Retina (tissue), 1 donor: ENCODE measurements around the gene BTBD17.

Source experiments
- DNase-seq: peaks from one replicate; pipeline ENCODE4 v3.0.0-alpha.2; 2016

The BTBD17 gene

DNA sequence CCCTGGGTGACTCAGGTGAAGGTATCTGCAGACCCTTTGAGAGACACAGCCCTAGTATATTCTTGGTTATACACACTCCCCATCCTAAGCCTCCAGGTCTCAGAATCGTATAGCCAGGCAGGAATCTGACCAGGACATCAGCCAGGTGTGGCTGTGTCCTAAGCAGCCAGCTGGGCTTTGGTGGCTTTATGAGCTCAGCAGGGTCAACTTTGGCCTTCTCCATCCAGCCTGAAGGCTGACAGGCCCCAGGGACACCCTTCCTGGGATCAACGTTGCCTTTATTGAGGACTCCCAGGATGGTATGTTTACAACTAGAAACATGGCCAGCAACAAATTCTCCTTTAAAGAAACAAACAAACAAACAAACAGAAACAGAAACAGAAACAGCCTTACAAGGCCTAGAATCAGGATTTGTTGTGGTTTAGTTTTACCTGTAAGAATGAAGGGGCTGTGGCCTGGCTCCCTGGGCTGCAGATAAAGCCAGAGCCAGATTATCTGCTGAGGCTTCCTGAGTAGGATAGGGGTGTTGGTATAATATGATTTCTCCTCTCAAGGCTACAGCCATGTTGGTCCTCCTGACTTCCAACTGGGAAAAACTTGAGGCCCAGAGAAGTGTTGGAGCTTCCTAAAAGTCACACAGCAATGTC lies 27.2 kb downstream of the BTBD17 start:
- DNase-seq = no peak

GRCh38 chr17:74332763-74333283 lies 28.8 kb downstream of the BTBD17 start:
- peak; percentile 61 for DNase-seq

DNA sequence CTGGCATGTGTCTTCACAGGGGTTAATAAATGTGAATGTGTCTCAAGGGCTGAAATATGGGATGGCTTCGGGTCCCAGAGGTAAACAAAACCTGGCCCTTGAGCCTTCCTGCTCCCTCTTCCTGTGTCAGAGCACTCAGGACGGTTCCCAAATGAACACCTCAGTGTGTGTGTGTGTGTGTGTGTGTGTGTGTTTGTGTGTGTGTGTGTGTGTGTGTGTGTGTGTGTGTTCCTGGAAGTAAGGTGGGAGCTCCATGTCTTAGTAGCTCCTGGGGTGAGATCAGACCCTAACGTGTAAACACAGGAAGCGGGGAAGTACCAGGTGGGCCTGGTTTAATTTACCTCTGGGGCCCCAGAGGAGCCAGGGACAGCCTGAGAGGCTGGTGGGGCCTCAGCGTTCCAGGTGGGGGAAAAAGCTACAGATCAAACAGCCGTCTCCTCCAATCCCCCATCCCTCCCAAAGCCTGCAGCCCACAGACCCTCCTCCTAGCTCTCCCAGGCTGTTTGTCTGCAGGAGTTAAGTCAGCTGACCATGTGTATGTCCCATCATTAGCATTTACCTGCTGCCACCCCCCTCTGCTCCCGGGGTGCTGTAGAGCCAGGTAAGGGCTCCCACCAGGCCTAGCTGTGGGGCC lies 29.5 kb downstream of the BTBD17 start:
- DNase-seq = no peak

DNA sequence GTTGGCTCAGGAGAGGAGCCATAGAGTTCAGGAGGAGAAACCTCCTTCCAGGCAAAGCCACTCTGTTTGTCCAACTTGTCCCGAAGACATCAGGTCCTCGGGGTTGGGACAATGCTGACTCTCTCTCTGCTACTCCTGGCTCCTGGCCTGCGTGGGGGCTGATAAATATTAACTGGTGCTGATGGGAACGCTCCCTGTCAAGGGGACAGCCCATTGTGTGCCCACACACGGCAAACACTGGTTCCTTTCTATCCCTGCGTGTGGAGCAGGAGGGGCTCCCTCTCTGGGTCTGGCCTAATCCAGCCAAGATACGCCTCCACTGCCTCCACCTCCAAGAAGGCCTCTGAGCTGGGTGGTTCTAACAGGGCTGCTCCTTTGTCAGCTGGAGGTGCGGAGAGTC lies 31.2 kb downstream of the BTBD17 start:
- no peak for DNase-seq

DNA sequence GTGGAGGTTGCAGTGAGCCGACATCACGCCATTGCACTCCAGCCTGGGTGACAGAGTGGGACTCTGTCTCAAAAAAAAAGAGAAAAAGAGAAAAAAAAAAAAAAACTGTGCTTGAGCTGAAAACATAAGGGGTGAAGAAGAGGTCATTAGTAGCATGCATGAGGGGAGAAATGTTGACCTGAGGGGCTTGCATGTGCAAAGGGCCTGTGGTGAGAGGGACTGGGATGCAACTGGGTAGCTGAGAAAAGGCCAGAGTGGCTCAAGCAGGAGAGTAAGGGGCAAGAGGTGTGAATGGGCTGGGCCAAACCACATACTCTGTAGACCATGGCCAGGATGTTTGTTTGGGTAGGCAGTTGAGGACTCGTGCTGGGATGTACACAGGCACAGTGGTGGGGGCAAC lies 32.3 kb downstream of the BTBD17 start:
- no peak for DNase-seq

- no peak for DNase-seq
Observed at GRCh38 chr17:74328487-74328886, 33.2 kb downstream of the BTBD17 start.

DNA sequence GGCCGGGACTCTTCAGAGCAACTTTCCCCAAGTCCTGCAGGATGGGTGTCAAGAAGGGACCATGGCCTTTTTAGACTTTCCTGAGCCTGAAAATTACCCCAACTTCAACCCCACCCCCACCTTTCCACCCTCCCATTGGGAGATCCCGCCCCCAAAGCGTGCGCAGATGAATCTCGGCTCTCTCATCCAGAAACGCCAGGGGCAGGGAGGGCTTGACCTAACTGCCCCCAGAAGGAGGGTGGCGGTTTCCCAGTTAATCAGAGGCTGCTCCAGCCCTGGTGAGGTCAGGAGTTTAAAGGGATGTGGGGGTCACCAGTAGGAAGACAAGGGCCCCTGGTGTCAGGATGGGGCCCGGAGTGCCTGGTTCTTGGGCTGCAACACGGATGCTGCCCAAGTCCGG lies 35.2 kb downstream of the BTBD17 start:
- no peak for DNase-seq

GRCh38 chr17:74325743-74326379 lies 35.8 kb downstream of the BTBD17 start, which contains the start of gene KIF19:
TSS of gene KIF19 (plus strand) at chr17:74326226. CDS start at chr17:74326350, 124 bp downstream.
- DNase-seq = peak; percentile 84

DNA sequence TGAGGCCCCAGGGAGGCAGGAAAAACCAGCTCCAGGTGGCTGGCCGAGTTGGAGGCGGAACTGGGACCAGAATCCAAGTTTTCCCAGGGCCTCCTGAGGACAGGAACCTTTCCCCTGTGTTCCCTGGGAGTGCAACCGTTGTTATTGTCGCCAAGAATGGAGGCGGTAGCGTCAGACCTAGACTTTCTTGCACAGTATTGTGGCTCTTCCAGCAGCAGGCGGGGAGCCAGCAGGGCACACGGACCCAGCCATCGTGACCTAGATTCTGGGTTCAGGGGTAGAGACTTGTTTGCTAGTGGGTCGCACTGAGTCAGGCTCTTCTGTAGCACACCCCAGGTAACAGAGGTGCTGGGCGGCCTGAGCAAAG lies 36.3 kb downstream of the BTBD17 start:
- DNase-seq = peak; percentile 69

GRCh38 chr17:74324521-74324920 lies 37.1 kb downstream of the BTBD17 start:
- DNase-seq = no peak

DNA sequence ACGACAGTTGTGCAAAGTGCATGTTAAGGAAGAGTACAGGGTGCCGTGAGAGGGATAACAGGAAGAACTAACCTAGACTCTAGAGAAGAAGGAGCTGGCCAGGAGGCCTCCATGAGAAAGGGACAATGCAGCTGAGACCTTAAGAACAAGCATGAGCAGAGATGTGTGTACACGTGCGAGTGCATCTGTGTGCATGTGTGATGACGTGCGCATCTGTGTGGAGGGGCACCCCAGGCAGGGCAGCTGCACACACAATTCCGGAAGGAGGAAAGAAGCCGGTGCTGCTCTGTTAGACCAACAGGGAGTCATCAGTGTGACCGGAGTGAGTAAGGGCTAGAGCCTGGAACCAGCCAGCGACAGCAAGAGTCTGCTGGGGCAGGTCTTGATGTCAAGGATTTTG lies 43.3 kb downstream of the BTBD17 start:
- no peak for DNase-seq

DNA sequence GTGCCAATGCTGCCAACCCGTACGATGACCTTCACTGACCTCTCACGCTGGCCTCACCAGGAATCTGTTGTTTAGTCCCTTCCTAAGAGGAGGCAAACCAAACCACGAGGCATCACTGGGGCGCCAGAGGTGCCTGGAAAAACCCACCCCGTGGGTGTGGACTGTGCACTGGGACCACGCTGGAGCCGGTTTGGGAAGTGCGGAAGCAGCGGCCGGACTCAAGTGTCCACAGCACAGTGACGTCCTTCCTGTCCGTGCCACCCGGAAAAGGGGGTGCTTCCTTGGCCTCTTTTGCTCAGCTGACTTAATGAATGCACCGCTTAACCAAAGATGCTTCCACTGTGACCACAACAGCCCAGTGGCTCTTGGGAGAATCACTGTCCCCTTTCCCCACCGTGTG lies 44.6 kb downstream of the BTBD17 start:
- no peak for DNase-seq

GRCh38 chr17:74316220-74316619 lies 45.4 kb downstream of the BTBD17 start:
- peak; percentile 38 for DNase-seq

DNA sequence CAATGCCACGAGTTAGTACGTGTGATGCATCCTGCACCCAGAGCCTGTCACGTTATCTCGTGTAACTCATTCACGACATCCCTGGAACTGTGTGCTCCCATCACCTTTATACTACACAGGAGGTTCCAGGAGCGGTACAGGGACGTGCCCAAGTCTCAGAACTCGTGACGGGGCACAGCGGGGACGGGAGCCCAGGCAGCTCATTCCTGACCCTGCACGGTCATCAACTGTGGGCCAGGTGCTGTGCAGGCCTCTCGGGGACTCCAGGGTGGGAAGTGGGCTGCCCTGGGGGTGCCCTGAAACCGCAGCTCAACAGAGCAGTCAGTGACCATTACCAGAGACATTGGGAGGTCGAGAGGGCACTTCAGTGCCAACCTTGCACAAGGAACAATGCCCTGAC lies 46.8 kb downstream of the BTBD17 start:
- no peak for DNase-seq

- no peak for DNase-seq
Observed at GRCh38 chr17:74309902-74310301, 51.8 kb downstream of the BTBD17 start.

- DNase-seq = no peak
Observed at GRCh38 chr17:74307984-74308773, 53.5 kb downstream of the BTBD17 start.
